Fibroblast of lung (primary cell): Measurements from ENCODE around the gene FHIT.

Experiments
- CTCF ChIP-seq, 2 donors: IDR thresholded peaks in 1 of 2; conservative IDR thresholded peaks in 1 of 2; 1 replicate in 1 of 2; 2 replicates in 1 of 2; pipeline ENCODE4 v1.5.1; 2011 to 2012; ENCODE audit warnings: low read length in 2 of 2, control low read depth in 1 of 2, inconsistent platforms in 1 of 2, low read depth in 1 of 2, mild to moderate bottlenecking in 1 of 2
- EZH2 ChIP-seq: IDR thresholded peaks from 2 replicates; pipeline ENCODE4 v1.5.1; 2012; ENCODE audit warnings: low read length, control low read depth, mild to moderate bottlenecking; ENCODE audit errors: missing control alignments

- TF ChIP-seq CTCF (conservative IDR thresholded peaks at IDR 0.05 in 1 of 2, IDR thresholded peaks at IDR 0.05 in 1 of 2; ENCODE audit: low read depth in 1 of 2, low read length in 2 of 2) (no peak), EZH2 (no peak)
These were observed 1432.3 kb downstream of the FHIT start for GRCh38 chr3:59818919-59819300.
